AG04449 (cell line): ENCODE results near the gene MTRFR.

Experiments used
- CTCF ChIA-PET: fragments of 350-600 bp; formaldehyde crosslinking; extraction: SDS; loops from one replicate; lab custom pipeline; 2021; ENCODE audit warnings: antibody characterized with exemption; lab: Yijun Ruan, JAX
- POLR2A ChIA-PET: fragments of 400-600, 350-600 bp; formaldehyde crosslinking; extraction: SDS; loops from one replicate; lab custom pipeline; 2020; ENCODE audit warnings: antibody characterized with exemption, inconsistent platforms; lab: Yijun Ruan, JAX
- DNase-seq: peaks from one replicate; pipeline ENCODE4 v3.0.0-alpha.2; 2010; ENCODE audit warnings: low read depth, low spot score
- H3K4me3 ChIP-seq: 2 replicates; pipeline ENCODE4 v1.5.1; 2011; ENCODE audit warnings: low read depth, mild to moderate bottlenecking, control low read depth, low read length
- TF ChIP-seq, protein P1 (sequence below): IDR thresholded peaks from one replicate; pipeline ENCODE4 v1.5.1; 2011; ENCODE audit warnings: mild to moderate bottlenecking, moderate library complexity, low read length, control low read depth, inconsistent platforms; ENCODE audit not compliant: insufficient read depth; ENCODE audit errors: missing control alignments

Gene MTRFR

GRCh38 chr12:123284669-123285068, 51.4 kb downstream of the MTRFR start:
- TF ChIP-seq, protein P1, sequence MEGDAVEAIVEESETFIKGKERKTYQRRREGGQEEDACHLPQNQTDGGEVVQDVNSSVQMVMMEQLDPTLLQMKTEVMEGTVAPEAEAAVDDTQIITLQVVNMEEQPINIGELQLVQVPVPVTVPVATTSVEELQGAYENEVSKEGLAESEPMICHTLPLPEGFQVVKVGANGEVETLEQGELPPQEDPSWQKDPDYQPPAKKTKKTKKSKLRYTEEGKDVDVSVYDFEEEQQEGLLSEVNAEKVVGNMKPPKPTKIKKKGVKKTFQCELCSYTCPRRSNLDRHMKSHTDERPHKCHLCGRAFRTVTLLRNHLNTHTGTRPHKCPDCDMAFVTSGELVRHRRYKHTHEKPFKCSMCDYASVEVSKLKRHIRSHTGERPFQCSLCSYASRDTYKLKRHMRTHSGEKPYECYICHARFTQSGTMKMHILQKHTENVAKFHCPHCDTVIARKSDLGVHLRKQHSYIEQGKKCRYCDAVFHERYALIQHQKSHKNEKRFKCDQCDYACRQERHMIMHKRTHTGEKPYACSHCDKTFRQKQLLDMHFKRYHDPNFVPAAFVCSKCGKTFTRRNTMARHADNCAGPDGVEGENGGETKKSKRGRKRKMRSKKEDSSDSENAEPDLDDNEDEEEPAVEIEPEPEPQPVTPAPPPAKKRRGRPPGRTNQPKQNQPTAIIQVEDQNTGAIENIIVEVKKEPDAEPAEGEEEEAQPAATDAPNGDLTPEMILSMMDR = no peak
- ChIA-PET CTCF (interaction anchor here (1.1 kb wide), 1 partner anchor 9 kb away, joined by 3 read pairs; no protein-coding TSS in a partner anchor), POLR2A (no interaction called here)
- DNase-seq = no peak
- H3K4me3 ChIP-seq = no peak overlapping the region

DNA sequence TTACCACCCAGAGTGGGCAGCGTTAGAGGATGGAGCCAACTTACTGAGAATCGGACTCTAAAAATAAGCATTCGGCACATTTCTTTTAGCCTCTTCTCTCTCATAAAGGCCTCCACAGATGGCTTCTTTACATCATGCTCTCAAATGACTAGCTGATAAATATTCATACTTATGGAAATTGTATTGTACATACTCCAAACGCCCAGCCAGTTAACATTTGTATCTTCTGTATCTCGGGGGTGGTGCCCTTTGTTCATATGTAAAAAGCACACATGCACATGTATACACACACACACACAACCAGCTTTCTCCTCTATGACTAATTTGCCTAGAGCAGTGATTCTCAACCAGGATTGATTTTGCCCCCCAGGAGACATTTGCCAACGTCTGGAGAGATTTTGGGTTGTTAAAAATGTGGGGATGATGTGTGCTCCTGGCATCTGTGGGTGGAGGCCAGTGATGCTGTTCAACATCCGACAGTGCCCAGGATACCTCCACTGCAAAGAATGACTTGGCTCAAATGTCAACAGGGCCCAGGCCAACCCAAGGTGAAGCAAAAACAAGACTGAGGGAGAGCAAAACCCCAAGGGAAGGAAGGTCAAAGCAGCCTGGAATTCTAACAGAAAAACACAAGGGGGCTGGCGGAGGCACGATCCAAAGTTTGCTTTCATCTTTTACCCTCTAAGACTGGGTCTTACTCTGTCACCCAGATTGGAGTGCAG, 53.6 kb downstream of the MTRFR start:
- H3K4me3 ChIP-seq = no peak overlapping the region
- POLR2A ChIA-PET = no interaction called here
- DNase-seq = no peak
- CTCF ChIA-PET = no interaction called here
- TF ChIP-seq, protein P1 = no peak

- ChIA-PET POLR2A (no interaction called here), CTCF (no interaction called here)
- no peak overlapping the region for H3K4me3 ChIP-seq
- DNase-seq = no peak
- TF ChIP-seq, protein P1 = no peak
Observed at GRCh38 chr12:123288751-123289346, 55.6 kb downstream of the MTRFR start.

DNA sequence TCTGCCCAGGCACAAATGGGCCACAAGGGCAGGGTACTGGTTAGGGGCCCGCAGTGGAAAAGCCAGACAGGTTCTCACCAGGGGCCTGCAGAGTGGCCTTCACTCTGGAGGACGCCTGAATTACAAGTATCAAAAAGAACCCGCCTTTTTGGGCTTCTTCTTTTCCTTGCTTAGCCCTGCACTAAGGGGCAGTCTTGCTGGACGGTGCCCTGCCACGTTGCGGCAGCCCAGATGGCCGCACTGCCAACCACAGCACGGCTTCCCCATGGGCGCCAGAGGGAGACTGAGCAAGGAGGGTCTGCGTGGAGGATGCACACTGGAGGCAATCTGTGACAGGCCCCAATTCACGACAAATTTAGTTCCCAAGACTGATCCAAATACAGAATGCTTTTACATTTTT, 56.7 kb downstream of the MTRFR start:
- no peak overlapping the region for H3K4me3 ChIP-seq
- CTCF ChIA-PET = no interaction called here
- DNase-seq = no peak
- TF ChIP-seq, protein P1 = no peak
- POLR2A ChIA-PET = no interaction called here

GRCh38 chr12:123293178-123293760, 60.0 kb downstream of the MTRFR start:
- CTCF ChIA-PET = interaction anchor here (1.1 to 1.4 kb wide), 2 partner anchors 8 to 10 kb away, joined by 3 to 4 read pairs; no protein-coding TSS in a partner anchor
- no peak overlapping the region for H3K4me3 ChIP-seq
- TF ChIP-seq, protein P1 = no peak
- DNase-seq = no peak
- POLR2A ChIA-PET = no interaction called here

- TF ChIP-seq, protein P1 = no peak
- DNase-seq = no peak
- POLR2A ChIA-PET = no interaction called here
- no peak overlapping the region for H3K4me3 ChIP-seq
- CTCF ChIA-PET = interaction anchor here (1.2 to 2.0 kb wide), 2 partner anchors 20 to 38 kb away, joined by 3 to 6 read pairs; no protein-coding TSS in a partner anchor
Observed at GRCh38 chr12:123305136-123305535, 71.9 kb downstream of the MTRFR start.
